Cardiac septum (tissue), 1 donor: ENCODE data around the gene BCL2. TPM values are rescaled to one million over a fixed set of nuclear protein-coding genes. Genes with fewer than 3 reads are reported as not detected.

Source experiments
- DNase-seq: peaks from one replicate; pipeline ENCODE4 v3.0.0-alpha.2; 2020; ENCODE audit warnings: low spot score
- intact Hi-C: fragments of 100-400 bp; cut with DNase I; formaldehyde crosslinking; loops from one replicate; pipeline ENCODE4 v1.14.0; 2022
- total RNA-seq: library from RNA; stranded (reverse); fragmentation: NEBNext Ultra II Directional; extraction: Animal tissue kit (Norgen Biotek cat#: 25700); gene quantifications from one replicate; pipeline ENCODE4 v1.2.1, GENCODE V29; 2021
- donor health status: DM: no; HTN: no; CAD: no.

BCL2 gene
- total RNA-seq, 1 donor from 2014 or later, result 25.9 TPM

DNA sequence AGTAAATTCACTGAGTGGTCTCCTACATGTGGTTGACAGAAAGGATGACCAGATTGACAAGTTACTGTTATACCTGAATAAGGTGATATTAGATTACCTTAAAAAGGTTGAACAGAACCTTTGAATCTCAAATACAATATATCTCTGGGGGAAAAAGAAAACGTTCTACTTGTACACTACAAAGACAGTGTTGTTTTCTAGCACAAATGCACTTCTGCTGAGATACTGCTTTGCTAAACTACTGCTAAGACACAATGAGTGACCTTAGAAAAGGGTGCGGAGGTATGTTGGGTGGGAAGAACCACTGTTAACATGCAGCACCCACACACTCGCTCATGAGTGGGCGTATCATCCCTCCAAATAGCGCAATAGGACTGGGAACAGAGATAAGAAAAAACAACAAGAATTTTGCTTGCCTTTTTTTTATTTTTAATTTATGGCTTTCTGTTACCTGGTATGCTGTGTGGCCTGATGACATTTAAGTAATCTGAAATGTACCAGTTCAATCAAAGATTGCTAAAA is 6.1 kb downstream of the BCL2 start:
- no peak for DNase-seq
- intact Hi-C loops, result no loop called here

DNA sequence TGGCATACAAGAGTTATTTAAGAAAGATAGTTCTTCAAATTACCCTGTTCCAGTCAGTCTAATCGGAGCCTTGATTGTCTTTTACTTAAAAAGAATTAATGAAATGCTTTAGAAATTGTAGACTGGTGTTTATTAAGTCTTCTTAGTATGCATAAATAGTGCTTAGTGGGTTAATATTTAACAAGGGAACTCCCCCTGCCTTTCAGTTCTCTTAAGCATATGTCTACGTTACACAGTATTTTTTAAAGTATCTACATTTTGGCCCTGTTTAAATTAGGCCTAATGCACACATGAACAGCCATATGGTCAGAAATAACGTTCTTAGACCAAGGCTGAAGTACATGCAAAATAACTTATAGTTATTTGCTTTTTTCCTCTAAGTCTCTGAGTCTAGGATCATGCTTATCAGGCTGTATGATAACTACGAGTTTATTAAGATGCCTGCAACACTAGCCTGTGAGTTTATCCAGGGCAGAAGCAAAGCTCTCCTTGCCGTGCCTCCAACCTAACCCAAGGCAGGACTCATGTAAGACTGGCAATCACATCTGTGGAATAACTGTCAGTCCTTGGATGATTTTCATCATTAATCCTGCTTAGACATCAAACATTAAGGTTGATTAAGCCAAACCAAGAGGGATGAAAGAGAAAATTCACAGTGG is 6.7 kb downstream of the BCL2 start:
- intact Hi-C loops, result no loop called here

DNA sequence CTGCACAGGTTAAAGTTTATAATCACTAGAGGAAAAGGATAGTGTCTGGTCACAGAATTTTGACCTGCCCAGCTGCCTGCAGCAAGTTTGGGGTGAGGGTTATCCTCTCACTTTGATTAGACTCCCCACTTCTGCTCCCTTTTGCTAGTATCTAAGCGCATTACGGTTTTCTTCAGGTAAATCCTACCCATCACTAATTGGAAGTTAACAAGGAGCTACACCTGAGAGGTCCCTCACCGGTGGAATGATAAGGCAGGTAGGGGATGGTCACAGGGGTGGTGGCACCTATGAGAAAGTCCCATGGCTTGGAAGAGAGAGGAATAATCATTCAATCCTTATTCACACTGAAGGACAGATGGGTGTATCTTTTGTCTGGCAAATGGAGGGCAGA is 7.6 kb downstream of the BCL2 start:
- intact Hi-C loops, result no loop called here
- DNase-seq, result no peak

More for the DNA sequence above, 6.7 kb downstream of the BCL2 start:
- DNase-seq, result no peak

DNA sequence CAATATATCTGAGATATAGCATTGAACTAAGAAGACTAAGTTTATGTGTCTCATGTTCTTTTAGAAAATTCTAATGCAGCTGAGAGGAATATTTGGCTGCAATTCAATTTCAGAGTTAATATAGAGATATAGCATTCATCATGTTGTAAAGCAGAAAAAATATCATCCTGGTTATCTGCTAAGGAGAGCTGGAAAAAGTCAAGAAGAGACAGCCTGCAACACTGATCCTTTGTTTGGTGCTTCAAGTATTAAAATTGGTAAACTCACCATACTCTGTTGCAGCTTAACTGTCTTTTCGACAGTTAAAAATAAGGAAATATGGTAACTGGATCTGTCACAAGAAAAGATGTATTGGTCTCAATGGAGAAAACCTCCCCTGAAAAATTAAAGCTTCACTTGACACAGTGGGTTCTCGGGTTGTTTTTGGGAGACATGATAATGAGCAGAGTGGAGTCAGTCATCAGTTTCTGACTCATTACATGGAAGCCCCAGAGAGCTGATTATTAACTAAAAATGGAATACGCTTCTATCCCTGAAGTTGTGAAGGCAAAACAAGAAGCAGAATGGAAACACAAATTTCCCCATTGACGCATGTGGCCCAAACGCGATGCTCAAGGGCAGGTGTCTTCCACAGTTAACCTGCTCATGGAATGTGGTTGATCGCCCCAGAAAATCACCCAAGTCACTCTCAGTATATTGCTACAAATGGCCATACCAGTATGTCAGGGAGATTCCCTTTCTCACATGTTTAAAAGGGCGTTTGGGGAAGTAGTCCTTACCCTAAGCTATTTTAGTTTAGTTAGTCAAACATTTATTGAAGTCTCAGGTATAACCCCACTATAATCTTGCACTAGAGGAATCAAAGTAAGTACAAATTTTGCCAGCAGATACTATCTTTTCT is 8.2 kb downstream of the BCL2 start:
- intact Hi-C loops, result no loop called here

DNA sequence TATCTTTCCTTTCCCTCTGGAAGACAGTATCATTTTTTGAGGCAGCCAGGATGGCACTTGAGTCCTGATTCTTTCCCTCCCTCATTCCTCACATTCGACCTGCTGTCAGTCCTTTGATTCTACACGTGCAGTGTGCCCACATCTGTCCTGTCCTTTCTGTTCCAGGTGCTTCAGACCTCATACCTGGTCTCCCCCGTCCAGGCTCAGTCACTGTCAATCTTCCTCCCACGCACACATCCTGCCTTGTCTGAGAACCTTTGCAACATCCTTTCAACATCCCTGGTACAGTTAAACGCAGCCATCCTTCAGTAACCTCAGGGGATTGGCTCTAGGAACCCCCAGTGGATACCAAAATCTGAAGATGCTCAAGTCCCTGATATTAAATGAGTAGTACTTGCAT is 10.1 kb downstream of the BCL2 start:
- intact Hi-C loops, result no loop called here

More for the DNA sequence above, 8.2 kb downstream of the BCL2 start:
- no peak for DNase-seq

GRCh38 chr18:63307551-63308200 is 11.9 kb downstream of the BCL2 start:
- intact Hi-C loops, result no loop called here

More for the DNA sequence above, 10.1 kb downstream of the BCL2 start:
- DNase-seq, result no peak

GRCh38 chr18:63306819-63307550 is 12.6 kb downstream of the BCL2 start:
- no peak for DNase-seq
- intact Hi-C loops, result no loop called here

More at GRCh38 chr18:63307551-63308200, 11.9 kb downstream of the BCL2 start:
- no peak for DNase-seq

GRCh38 chr18:63306249-63306648 is 13.3 kb downstream of the BCL2 start:
- DNase-seq, result no peak
- intact Hi-C loops, result no loop called here

DNA sequence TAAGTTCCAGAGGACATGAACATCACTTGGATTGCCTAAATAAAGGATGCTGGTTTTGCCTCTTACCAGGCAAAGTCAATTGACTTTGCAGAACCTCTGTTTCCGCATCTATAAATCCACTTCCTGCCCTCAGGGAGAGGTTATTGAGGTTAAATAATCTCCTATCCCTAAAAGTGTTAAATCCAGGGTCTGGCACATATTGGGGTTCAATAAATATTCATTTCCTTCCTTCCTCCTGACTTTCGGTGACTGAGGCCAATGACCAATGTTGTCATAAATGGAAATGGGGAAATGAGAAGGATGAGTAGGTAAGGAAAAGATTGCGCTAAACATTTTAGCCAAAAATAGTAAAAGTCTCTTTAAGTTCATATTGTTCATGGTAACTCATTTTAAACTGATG is 16.0 kb downstream of the BCL2 start:
- no peak for DNase-seq
- intact Hi-C loops, result no loop called here

DNA sequence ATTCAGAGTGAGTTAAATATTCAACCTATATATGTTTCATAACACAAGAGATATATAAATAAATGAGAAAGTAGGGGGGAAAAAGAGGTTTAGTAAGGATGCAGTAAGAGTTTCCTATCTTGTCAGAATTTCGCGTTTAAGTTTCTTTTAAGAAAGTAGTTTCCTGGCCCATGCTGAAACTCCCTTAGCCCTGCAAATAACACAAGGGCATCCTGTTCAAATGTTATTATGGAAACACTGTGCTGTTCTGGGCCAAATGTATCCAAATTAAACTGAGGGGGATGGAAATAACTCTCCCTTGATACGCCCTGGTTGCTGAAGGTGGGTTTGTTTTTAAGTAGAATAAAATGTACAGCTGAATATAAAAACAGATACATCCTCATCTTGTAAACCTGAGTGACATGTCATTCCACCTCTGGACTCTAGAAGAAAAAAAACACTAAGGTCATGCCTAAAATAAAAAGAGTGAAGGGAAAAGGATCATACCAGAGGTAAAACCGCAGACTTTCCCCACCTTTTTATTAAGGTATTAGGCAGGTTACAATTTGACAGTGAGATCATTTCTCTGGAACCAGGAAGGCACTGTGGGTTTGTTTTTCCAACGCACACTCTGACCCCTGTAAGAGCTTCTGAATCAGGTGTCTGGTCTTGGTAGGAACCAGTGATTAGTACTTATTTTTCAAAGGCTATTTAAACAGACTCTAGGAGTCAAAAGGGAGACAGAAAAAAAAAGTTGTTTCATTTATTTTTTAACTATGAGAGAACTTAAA is 16.7 kb downstream of the BCL2 start:
- no peak for DNase-seq
- intact Hi-C loops, result no loop called here

DNA sequence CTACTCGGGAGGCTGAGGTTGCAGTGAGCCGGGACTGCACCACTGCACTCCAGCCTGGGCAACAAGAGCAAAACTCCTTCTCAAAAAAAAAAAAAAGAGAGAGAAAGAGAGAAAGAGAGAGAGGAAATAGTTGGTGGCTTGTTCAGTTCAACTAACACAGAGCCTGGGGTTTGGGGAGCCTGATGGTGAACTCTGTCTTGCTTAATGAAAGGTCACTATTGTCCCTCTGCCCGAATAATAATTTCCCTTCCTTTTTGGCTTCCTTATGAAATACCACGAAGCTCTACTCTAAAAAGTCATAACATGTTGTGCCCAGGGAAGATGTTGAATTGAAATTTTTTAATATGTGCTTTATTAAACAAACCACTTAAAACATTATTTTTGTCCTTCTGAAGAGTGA is 17.3 kb downstream of the BCL2 start:
- intact Hi-C loops, result no loop called here
- DNase-seq, result no peak

- intact Hi-C loops, result no loop called here
- no peak for DNase-seq
Observed at GRCh38 chr18:63301434-63301833, 18.1 kb downstream of the BCL2 start.

DNA sequence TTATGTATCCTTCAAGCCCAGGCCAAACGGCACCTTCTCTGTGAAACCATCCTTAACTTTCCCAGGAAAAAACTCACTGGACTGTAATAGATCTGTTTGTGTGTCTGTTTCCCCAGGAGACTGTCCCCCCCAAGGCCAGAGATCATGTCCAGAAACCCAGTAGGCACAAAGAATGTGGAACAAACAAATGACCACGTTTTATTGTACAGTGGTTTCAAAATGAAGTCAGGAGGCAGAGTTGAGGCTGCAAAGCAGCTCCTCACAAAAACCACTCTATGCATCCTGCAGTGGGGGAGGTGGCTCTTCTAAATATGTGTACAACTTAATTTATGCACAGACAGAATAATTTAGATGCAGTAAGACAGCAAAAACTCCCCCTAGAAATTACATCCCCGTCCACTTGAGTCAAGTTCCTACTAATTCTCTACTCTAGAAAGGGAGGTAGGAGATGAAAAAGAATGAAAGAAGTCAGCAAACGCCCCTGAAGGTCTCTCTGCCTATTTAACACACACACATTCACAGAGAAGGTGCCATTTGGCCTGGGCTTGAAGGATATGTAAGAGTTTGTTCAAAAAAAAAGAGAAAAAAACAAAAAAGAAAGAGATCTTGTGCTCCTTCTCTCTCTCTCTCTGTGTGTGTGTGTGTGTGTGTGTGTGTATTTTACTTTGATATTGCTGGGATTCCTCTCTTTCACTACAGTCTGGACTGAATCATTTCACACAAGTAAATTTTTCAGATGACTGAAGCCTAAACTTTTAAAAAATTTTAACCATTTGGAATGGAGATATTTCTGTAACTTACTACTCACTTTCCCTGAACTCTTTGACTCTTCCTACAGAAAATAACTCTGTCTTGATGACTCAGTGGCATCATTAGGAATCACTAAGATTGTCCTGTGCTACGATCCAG is 19.5 kb downstream of the BCL2 start:
- DNase-seq, result no peak
- intact Hi-C loops, result no loop called here

DNA sequence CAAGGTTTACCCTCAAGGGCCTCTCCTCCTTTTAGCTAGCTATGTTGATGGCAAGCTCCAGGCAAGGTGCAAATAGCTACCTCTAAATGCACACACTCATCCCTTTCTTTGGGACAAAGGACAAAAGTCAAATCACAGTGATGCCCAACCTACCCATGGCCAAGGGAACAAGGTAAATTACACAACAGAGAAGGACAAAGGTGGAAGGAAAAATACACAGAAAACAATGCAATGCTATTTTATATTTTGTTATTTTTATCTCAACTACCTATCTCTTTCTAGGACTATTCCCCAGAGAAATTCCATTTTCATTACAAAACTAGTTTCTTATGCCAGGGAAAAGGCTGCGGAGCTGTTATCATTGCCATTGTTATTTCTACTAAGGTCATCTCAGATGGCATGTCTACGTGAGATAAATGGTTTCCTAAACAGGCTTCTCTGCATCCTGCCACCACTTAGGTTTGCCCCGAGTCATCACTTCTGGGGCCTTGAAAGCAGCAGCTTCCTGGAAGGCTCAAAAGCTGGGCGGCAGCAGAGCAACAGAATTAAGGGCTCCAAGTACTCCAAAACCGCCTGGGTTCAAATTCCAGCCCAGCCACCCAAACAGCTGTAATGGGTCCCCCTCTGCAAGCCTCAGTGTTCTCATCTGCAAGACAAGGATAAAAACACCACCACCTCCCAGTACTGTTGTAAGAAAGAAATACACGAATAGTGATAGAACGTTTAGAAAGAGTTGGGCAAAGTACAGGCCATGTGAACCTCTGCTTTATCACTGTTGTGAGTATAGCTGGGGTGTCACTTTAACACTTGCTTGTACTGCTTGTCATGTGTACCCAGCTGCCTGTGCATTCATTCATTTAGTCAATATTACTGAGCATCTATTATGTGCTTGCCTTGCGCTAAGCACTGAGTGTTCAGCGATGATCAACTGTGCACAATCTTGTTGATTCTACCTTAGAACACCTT is 20.9 kb downstream of the BCL2 start:
- DNase-seq, result no peak
- intact Hi-C loops, result no loop called here

DNA sequence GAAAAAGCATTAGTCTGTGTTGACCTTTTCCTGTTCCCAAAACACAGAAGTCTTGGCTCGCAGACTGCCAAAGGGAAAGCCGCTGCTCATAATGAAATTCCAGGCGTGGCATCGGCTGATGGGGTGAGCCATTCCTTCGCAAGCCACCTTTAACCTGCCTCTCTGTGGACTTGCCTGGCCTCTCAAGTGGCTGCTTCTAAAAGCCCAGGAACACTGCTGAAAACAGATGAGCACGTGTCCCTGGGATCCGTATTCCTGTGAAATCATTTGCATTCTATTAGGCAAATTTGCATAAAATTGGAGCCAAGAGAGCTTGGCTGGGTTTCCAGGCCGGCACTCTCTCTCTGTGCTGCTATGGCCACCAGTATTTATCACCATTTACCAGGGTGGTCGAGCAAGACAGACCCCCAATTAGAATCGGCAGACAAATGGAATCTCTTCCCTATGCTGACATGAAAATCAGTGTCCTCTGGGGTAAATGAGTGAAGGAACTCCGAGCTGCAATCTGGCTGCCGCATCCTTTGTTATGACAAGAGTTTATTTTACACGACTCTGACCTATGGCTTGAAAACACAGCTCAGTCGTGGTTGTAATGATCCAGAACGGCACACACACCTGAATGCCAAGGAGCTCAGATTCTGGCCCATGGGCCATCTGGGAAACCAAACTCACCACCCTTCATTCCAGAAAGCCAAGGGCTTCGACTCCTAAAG is 21.7 kb downstream of the BCL2 start:
- no peak for DNase-seq
- intact Hi-C loops, result no loop called here

GRCh38 chr18:63293935-63294334 is 25.6 kb downstream of the BCL2 start:
- intact Hi-C loops, result no loop called here
- no peak for DNase-seq
